Neural progenitor cell (in vitro differentiated cells): Measurements from ENCODE around the gene MPPED2.

Experiments used
- CTCF ChIP-seq: fragments of 200-600 bp; sonication (generic); IDR thresholded peaks from 2 replicates; pipeline ENCODE4 v1.5.1; 2017; ENCODE audit warnings: antibody characterized with exemption, mild to moderate bottlenecking
- EZH2 ChIP-seq: fragments of 200-600 bp; sonication (generic); IDR thresholded peaks from 2 replicates; pipeline ENCODE4 v1.6.1; 2017; ENCODE audit warnings: antibody characterized with exemption, mild to moderate bottlenecking, moderate library complexity

GRCh38 chr11:30381879-30382278 is 204.3 kb downstream of the MPPED2 start:
- no peak for TF ChIP-seq CTCF
- no peak for TF ChIP-seq EZH2
